HCT116 (cell line): Measurements from ENCODE around the gene EBP. TPM values are rescaled to one million over a fixed set of nuclear protein-coding genes. Genes with fewer than 3 reads are reported as not detected.

ENCODE experiments used
- ATAC-seq: fragments of 200-7000 bp; cut with Tn5 transposase; 2 replicates; pipeline ENCODE4 v1.9.1; 2020; ENCODE audit warnings: mild to moderate bottlenecking, moderate library complexity
- BruUV-seq: library from RNA; stranded (reverse); fragments of 400-500 nt; replicated peaks from 2 replicates; lab custom pipeline; 2021; lab: Mats Ljungman, UMichigan
- CTCF ChIA-PET: fragments of 300-600 bp; sonication (Branson Sonifier 250); formaldehyde crosslinking; loops from one replicate; lab custom pipeline; 2021; ENCODE audit warnings: antibody characterized with exemption; lab: Charles Lee
- POLR2A ChIA-PET: fragments of 300-600, 350-600 bp; sonication (Branson Sonifier 250); formaldehyde crosslinking; loops from one replicate; lab custom pipeline; 2021; ENCODE audit warnings: antibody characterized with exemption; lab: Charles Lee
- RAD21 ChIA-PET, 2 experiments: fragments of 300-600 bp; sonication (Branson Sonifier 250); formaldehyde crosslinking; loops; one replicate each; lab custom pipeline; 2023; ENCODE audit warnings: low total read pairs in 2 of 2; ENCODE audit not compliant: uncharacterized antibody in 2 of 2, unreplicated experiment in 2 of 2, low non-redundant PET in 1 of 2; lab: Charles Lee
- DNase-seq: peaks from one replicate; pipeline ENCODE4 v3.0.0-alpha.2; 2010; ENCODE audit warnings: low read depth, low spot score
- H2AFZ ChIP-seq: fragments of 200-600 bp; shearing (Covaris generic), sonication (generic); 2 replicates; pipeline ENCODE4 v1.6.1; 2017; ENCODE audit warnings: low read depth, mixed run types, mixed read lengths, antibody characterized with exemption, low read length; ENCODE audit not compliant: poor library complexity, severe bottlenecking
- H3K27ac ChIP-seq: 2 replicates; pipeline ENCODE4 v1.5.1; 2012; ENCODE audit warnings: low read depth, low read length
- H3K27me3 ChIP-seq: fragments of 200-600 bp; sonication (generic); 2 replicates; pipeline ENCODE4 v1.6.1; 2016; ENCODE audit warnings: mixed run types, low read length, mixed read lengths; ENCODE audit not compliant: insufficient read depth
- H3K36me3 ChIP-seq, 2 experiments: fragments of 200-500 bp in 1 of 2; fragments of 200-600 bp in 1 of 2; sonication (Bioruptor generic) in 1 of 2; sonication (generic) in 1 of 2; 2 replicates each; pipeline versions ENCODE4 v1.5.1 to v1.6.1; 2014 to 2016; ENCODE audit warnings: low read length in 2 of 2, inconsistent platforms in 1 of 2, mixed read lengths in 1 of 2, mixed run types in 1 of 2; ENCODE audit not compliant: insufficient read depth in 2 of 2, control insufficient read depth in 1 of 2
- H3K4me1 ChIP-seq, 2 experiments: fragments of 200-600 bp in 1 of 2; sonication (generic) in 1 of 2; 2 replicates each; pipeline versions ENCODE4 v1.5.1 to v1.6.1; 2012 to 2017; ENCODE audit warnings: low read length in 2 of 2, inconsistent platforms in 1 of 2, mild to moderate bottlenecking in 1 of 2, mixed read lengths in 1 of 2, mixed run types in 1 of 2, moderate library complexity in 1 of 2; ENCODE audit not compliant: insufficient read depth in 2 of 2, control insufficient read depth in 1 of 2
- H3K4me2 ChIP-seq: fragments of 200-600 bp; sonication (generic); 2 replicates; pipeline ENCODE4 v1.6.1; 2017; ENCODE audit warnings: mixed run types, low read length, mixed read lengths
- H3K4me3 ChIP-seq, 2 experiments: fragments of 200-600 bp in 1 of 2; sonication (generic) in 1 of 2; replicated peaks in 1 of 2; 2 replicates each; pipeline ENCODE4 v1.5.1; 2011 to 2016; ENCODE audit warnings: low read length in 2 of 2, control low read depth in 1 of 2, low read depth in 1 of 2, mild to moderate bottlenecking in 1 of 2, mixed read lengths in 1 of 2, mixed run types in 1 of 2
- H3K79me2 ChIP-seq: fragments of 200-600 bp; sonication (generic); 2 replicates; pipeline ENCODE4 v1.6.1; 2017; ENCODE audit warnings: mild to moderate bottlenecking, mixed run types, low read length, moderate library complexity, mixed read lengths; ENCODE audit not compliant: insufficient read depth
- H3K9ac ChIP-seq: fragments of 200-600 bp; sonication (generic); 2 replicates; pipeline ENCODE4 v1.6.1; 2016; ENCODE audit warnings: low read length, mixed read lengths
- H3K9me2 ChIP-seq: fragments of 200-600 bp; sonication (generic), shearing (Covaris generic); 2 replicates; pipeline ENCODE4 v1.6.1; 2017; ENCODE audit warnings: mixed run types, mild to moderate bottlenecking, moderate library complexity; ENCODE audit not compliant: insufficient read depth
- H3K9me3 ChIP-seq, 2 experiments: fragments of 200-500 bp in 1 of 2; fragments of 200-600 bp in 1 of 2; sonication (Bioruptor generic) in 1 of 2; sonication (generic) in 1 of 2; 2 replicates each; pipeline ENCODE4 v1.6.1; 2014 to 2017; ENCODE audit warnings: low read length in 2 of 2, mixed read lengths in 2 of 2, inconsistent platforms in 1 of 2, low read depth in 1 of 2, mild to moderate bottlenecking in 1 of 2, mixed run types in 1 of 2, moderate library complexity in 1 of 2; ENCODE audit not compliant: control insufficient read depth in 1 of 2, insufficient read depth in 1 of 2
- H4K20me1 ChIP-seq: fragments of 200-600 bp; sonication (generic), shearing (Covaris generic); 2 replicates; pipeline ENCODE4 v1.6.1; 2017; ENCODE audit warnings: mixed run types, mild to moderate bottlenecking, moderate library complexity; ENCODE audit not compliant: insufficient read depth
- CEBPB ChIP-seq: IDR thresholded peaks from 2 replicates; pipeline ENCODE4 v1.6.1; 2012; ENCODE audit warnings: low read depth
- CTCF ChIP-seq, 3 experiments: fragments of 200-600 bp in 1 of 3; sonication (generic) in 1 of 3; IDR thresholded peaks in 2 of 3; conservative IDR thresholded peaks in 1 of 3; 2 replicates each; pipeline ENCODE4 v1.5.1; 2012 to 2017; ENCODE audit warnings: low read depth in 2 of 3, low read length in 2 of 3, antibody characterized with exemption in 1 of 3, borderline replicate concordance in 1 of 3, control low read depth in 1 of 3, mild to moderate bottlenecking in 1 of 3, mixed read lengths in 1 of 3, mixed run types in 1 of 3, moderate library complexity in 1 of 3; ENCODE audit not compliant: insufficient read depth in 1 of 3
- ELF1 ChIP-seq: IDR thresholded peaks from 2 replicates; pipeline ENCODE4 v1.6.1; 2012; ENCODE audit warnings: low read depth, borderline replicate concordance
- POLR2A ChIP-seq: IDR thresholded peaks from 2 replicates; pipeline ENCODE4 v1.7.0; 2011; ENCODE audit warnings: borderline replicate concordance; ENCODE audit not compliant: insufficient read depth, insufficient read length; ENCODE audit errors: extremely low read depth
- POLR2AphosphoS5 ChIP-seq: IDR thresholded peaks from 2 replicates; pipeline ENCODE4 v1.6.1; 2011; ENCODE audit warnings: mild to moderate bottlenecking, low read depth, low read length, moderate library complexity
- RAD21 ChIP-seq: IDR thresholded peaks from 2 replicates; pipeline ENCODE4 v1.6.1; 2012; ENCODE audit warnings: low read depth, mild to moderate bottlenecking
- SP1 ChIP-seq: IDR thresholded peaks from 2 replicates; pipeline ENCODE4 v1.6.1; 2012; ENCODE audit warnings: low read depth
- TCF7L2 ChIP-seq: IDR thresholded peaks from 2 replicates; pipeline ENCODE4 v1.7.0; 2011; ENCODE audit warnings: borderline replicate concordance, inconsistent platforms; ENCODE audit not compliant: insufficient read depth, insufficient read length; ENCODE audit errors: extremely low read depth
- YY1 ChIP-seq: IDR thresholded peaks from 2 replicates; pipeline ENCODE4 v1.6.1; 2011; ENCODE audit warnings: low read length, low read depth, moderate library complexity, mild to moderate bottlenecking; ENCODE audit not compliant: insufficient replicate concordance; ENCODE audit errors: extremely low read depth
- ZFX ChIP-seq: fragments of 450-650 bp; IDR thresholded peaks from 2 replicates; pipeline ENCODE4 v1.6.1; 2017
- ZNF274 ChIP-seq: fragments of 200-500 bp; sonication (Bioruptor generic); IDR thresholded peaks from 2 replicates; pipeline ENCODE4 v1.6.1; 2014; ENCODE audit warnings: mild to moderate bottlenecking, low read depth, low read length, inconsistent platforms
- intact Hi-C: fragments of 100-400 bp; cut with micrococcal nuclease; formaldehyde crosslinking; loops from 2 replicates; pipeline ENCODE4 v1.10.0; 2022
- total RNA-seq: library from RNA; stranded (reverse); gene quantifications from one replicate; pipeline ENCODE4 v1.2.1, GENCODE V29; 2021; ENCODE audit not compliant: unreplicated experiment

EBP gene
- total RNA-seq, 1 experiment from 2014 or later, result 93.8 TPM

- Histone ChIP-seq H3K4me3 (no peak overlapping the region), H3K27me3 (no peaks in the 10 kb centered on the region), H3K79me2 (no peaks in the 10 kb centered on the region), H3K9me3 (no peaks in the 10 kb centered on the region), H3K36me3 (no peaks in the 10 kb centered on the region), H2AFZ (peak overlapping the region; percentile 40), H3K9me2 (no peaks in the 10 kb centered on the region), H4K20me1 (no peaks in the 10 kb centered on the region), H3K4me1 (peaks cover 12 to 37% of the 10 kb centered on the region in 2 experiments), H3K9ac (no peak overlapping the region), H3K4me2 (peak overlapping the region; percentile 71), H3K27ac (no peak overlapping the region; the same call in 1 of the 2 replicates)
- ChIA-PET POLR2A (no interaction called here), CTCF (no interaction called here), RAD21 (no interaction called here)
- intact Hi-C loops, result loop anchor here (10.0 kb wide), 2 partner anchors 643 to 933 kb away; partner anchors contain the start of gene ARAF
- DNase-seq (no peak), ATAC-seq (peak; percentile 13; the same call in 1 of the 2 replicates)
- no TSS peak for BruUV-seq
- TF ChIP-seq TCF7L2 (no peak), ZFX (no peak), POLR2A (no peak), ELF1 (no peak), CEBPB (no peak), RAD21 (no peak), ZNF274 (no peak), CTCF (IDR thresholded peaks at IDR 0.05 in 2 of 3, conservative IDR thresholded peaks at IDR 0.05 in 1 of 3; ENCODE audit: borderline replicate concordance in 1 of 3, insufficient read depth in 1 of 3, low read depth in 2 of 3, low read length in 2 of 3) (no peak), YY1 (no peak), SP1 (no peak), POLR2AphosphoS5 (no peak)
Measured at GRCh38 chrX:48497871-48498270, 23.7 kb upstream of the EBP start.
